Stimulated activated naive CD8-positive, alpha-beta T cell treated with anti-CD3 and anti-CD28 coated beads, Interleukin-15, amount 100 ng/mL, for 72 hours (primary cell): ENCODE results near the gene SEMA6B.

Experiments used
- ATAC-seq: fragments of 150-1000 bp; cut with Tn5 transposase; 2 replicates; pipeline ENCODE4 v1.10.0; 2021; ENCODE audit warnings: mild to moderate bottlenecking, moderate library complexity
- DNase-seq, 2 donors: peaks; one replicate each; pipeline ENCODE4 v3.0.0; 2021 to 2022
- H3K27ac Mint-ChIP-seq, 2 donors: one replicate each; pipeline ENCODE4 v1.8.0; 2022; ENCODE audit warnings: mild to moderate bottlenecking in 2 of 2, mixed read lengths in 2 of 2, moderate library complexity in 2 of 2
- H3K27me3 Mint-ChIP-seq: one replicate; pipeline ENCODE4 v1.8.0; 2022; ENCODE audit warnings: mixed read lengths
- H3K4me1 Mint-ChIP-seq: one replicate; pipeline ENCODE4 v1.8.0; 2022; ENCODE audit warnings: mild to moderate bottlenecking, mixed read lengths
- H3K4me3 Mint-ChIP-seq, 2 donors: one replicate each; pipeline ENCODE4 v1.8.0; 2022; ENCODE audit warnings: mild to moderate bottlenecking in 2 of 2, mixed read lengths in 2 of 2, moderate library complexity in 1 of 2
- H3K9me3 Mint-ChIP-seq, 2 donors: one replicate each; pipeline ENCODE4 v1.8.0; 2022; ENCODE audit warnings: mixed read lengths in 2 of 2

SEMA6B gene

DNA sequence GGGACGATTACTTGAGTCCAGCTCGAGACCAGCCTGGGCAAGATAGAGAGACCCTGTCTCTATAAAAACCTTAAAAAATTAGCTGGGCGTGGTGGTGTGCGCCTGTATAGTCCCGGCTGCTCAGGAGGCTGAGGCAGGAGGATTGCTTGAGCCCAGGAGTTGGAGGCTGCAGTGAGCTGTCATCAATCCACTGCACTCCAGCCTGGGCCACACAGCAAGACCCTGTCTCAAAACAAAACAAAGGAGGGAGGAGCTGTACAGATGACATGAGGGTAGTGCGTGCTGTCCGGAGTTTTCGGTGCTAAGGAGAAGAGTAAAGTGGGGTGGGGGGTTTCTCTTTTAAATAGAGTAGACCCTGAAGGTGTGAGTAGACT is 64.8 kb downstream of the SEMA6B start:
- no peak overlapping the region for H3K4me3 Mint-ChIP-seq
- no peaks in the 10 kb centered on the region for H3K4me1 Mint-ChIP-seq
- H3K27ac Mint-ChIP-seq: no peak overlapping the region
- no peak for DNase-seq
- ATAC-seq: no peak
- H3K9me3 Mint-ChIP-seq: no peaks in the 10 kb centered on the region
- H3K27me3 Mint-ChIP-seq: no peaks in the 10 kb centered on the region

DNA sequence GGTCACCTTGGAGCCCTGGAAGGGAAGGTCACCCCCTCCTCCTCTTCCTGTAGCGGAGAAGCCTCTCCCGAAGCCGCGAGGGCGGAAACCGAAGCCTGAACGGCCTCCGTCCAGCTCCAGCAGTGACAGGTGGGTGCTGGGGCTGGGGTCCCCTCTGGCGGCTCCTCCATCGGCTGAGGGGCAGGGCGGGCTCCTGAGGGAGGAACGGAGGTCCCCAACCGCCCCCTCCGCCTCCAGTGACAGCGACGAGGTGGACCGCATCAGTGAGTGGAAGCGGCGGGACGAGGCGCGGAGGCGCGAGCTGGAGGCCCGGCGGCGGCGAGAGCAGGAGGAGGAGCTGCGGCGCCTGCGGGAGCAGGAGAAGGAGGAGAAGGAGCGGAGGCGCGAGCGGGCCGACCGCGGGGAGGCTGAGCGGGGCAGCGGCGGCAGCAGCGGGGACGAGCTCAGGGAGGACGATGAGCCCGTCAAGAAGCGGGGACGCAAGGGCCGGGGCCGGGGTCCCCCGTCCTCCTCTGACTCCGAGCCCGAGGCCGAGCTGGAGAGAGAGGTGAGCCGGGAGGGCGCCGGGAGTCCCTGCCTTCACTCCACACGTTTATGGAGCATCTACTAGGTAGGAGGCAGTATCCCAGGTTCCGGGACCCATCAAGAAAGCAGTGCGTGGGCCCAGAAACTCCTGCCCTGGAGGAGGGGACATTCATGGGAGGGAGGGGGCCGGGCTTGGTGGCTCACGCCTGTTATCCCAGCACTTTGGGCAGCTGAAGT is 65.4 kb downstream of the SEMA6B start:
- Mint-ChIP-seq H3K4me3 (no peak overlapping the region), H3K27ac (no peak overlapping the region), H3K27me3 (no peaks in the 10 kb centered on the region), H3K9me3 (no peaks in the 10 kb centered on the region), H3K4me1 (no peaks in the 10 kb centered on the region)
- ATAC-seq (no peak), DNase-seq (no peak)

DNA sequence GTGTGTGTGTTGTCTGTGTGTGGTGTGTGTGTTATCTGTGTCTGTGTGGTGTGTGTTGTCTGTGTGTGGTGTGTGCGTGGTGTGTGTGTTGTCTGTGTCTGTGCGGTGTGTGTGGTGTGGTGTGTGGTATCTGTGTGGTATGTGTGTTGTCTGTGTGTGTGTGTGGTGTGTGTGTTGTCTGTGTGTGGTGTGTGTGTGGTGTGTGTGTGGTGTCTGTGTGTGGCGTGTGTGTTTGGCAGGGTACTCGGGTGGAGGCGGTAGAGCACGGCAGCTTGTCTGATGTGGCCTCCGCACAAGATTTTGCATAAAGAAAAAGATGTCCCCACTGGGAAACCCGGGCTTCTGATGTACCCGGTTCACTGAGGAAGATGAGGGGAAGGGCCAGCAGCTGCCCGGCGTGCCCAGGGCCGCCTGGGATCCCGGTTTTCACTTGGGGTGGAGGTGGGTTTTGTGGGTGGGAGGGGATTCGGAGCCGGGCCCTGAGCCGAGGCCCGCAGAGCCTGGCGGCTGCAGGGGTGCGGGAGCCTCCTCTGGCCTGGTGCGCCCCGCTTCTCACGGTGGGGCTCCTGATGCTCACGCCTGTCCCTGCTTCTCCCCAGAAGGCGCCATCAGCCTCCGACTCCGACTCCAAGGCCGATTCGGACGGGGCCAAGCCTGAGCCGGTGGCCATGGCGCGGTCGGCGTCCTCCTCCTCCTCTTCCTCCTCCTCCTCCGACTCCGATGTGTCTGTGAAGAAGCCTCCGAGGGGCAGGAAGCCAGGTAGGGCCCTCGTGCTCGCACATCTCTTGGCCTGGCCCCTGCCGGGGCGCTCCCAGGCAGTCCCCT is 66.2 kb downstream of the SEMA6B start:
- no peaks in the 10 kb centered on the region for H3K9me3 Mint-ChIP-seq
- no peaks in the 10 kb centered on the region for H3K27me3 Mint-ChIP-seq
- ATAC-seq: no peak
- H3K27ac Mint-ChIP-seq: no peak overlapping the region
- no peaks in the 10 kb centered on the region for H3K4me1 Mint-ChIP-seq
- DNase-seq: no peak
- H3K4me3 Mint-ChIP-seq: no peak overlapping the region
